Heart left ventricle (tissue), 16 donors: ENCODE results near the gene USP15. TPM values are rescaled to one million over a fixed set of nuclear protein-coding genes. Genes with fewer than 3 reads are reported as not detected.

Experiments used
- ATAC-seq, 4 donors: fragments of 200-7000 bp; cut with Tn5 transposase; one replicate each; pipeline ENCODE4 v1.9.1; 2020 to 2022; ENCODE audit warnings: moderate library complexity in 4 of 4, mild to moderate bottlenecking in 3 of 4, moderate number of reproducible peaks in 1 of 4
- DNase-seq, 5 donors: peaks; one replicate each; pipeline ENCODE4 v3.0.0-alpha.2; 2020
- H3K27ac ChIP-seq, 12 donors: fragments of 200-600 bp; sonication (generic) in 4 of 12; one replicate each; pipeline versions ENCODE4 v1.5.0 to v1.8.0; 2016 to 2022; ENCODE audit warnings: mild to moderate bottlenecking in 2 of 12
- H3K27me3 ChIP-seq, 9 donors: fragments of 200-600 bp; sonication (generic) in 2 of 9; one replicate each; pipeline versions ENCODE4 v1.5.1 to v1.8.0; 2016 to 2022; ENCODE audit warnings: mild to moderate bottlenecking in 3 of 9
- H3K36me3 ChIP-seq, 9 donors: fragments of 200-600 bp; sonication (generic) in 2 of 9; one replicate each; pipeline versions ENCODE4 v1.5.0 to v1.8.0; 2018 to 2022; ENCODE audit warnings: mild to moderate bottlenecking in 2 of 9
- H3K4me1 ChIP-seq, 12 donors: fragments of 200-600 bp; sonication (generic) in 4 of 12; one replicate each; pipeline versions ENCODE4 v1.5.0 to v1.8.0; 2016 to 2022; ENCODE audit warnings: mild to moderate bottlenecking in 3 of 12
- H3K4me3 ChIP-seq, 12 donors: fragments of 200-600 bp; sonication (generic) in 4 of 12; one replicate each; pipeline versions ENCODE4 v1.5.0 to v1.8.0; 2017 to 2022; ENCODE audit warnings: mild to moderate bottlenecking in 9 of 12, moderate library complexity in 4 of 12
- H3K9me3 ChIP-seq, 12 donors: fragments of 200-600 bp; sonication (generic) in 4 of 12; one replicate each; pipeline versions ENCODE4 v1.5.0 to v1.8.0; 2016 to 2022; ENCODE audit warnings: mild to moderate bottlenecking in 1 of 12
- POLR2A ChIP-seq, 2 donors: fragments of 450-650 bp; IDR thresholded peaks; one replicate each; pipeline ENCODE4 v1.6.1; 2017; ENCODE audit warnings: antibody characterized with exemption in 2 of 2, mild to moderate bottlenecking in 2 of 2, moderate library complexity in 2 of 2
- WGBS, 4 donors: extraction: QIAGEN DNeasy Blood & Tissue Kit in 2 of 4; methylation state at CpG; one replicate each; pipeline versions ENCODE4 v1.1.5 to v1.1.7; 2013 to 2018; 5-methylcytosine and 5-hydroxymethylcytosine counted together
- intact Hi-C, 10 donors: fragments of 100-400 bp; cut with DNase I; formaldehyde crosslinking; loops; one replicate each; pipeline versions ENCODE4 v1.11.1 to v1.14.2; 2022
- polyA plus RNA-seq, 2 donors: library from polyadenylated mRNA; stranded (reverse); fragments of 200-250 nt; gene quantifications; one replicate each; pipeline ENCODE4 v1.2.3, GENCODE V29; 2013
- total RNA-seq, 9 donors: library from RNA; depleted of rRNA in 2 of 9; stranded (reverse); fragments of >200 nt in 2 of 9; fragmentation: NEBNext Ultra II Directional in 3 of 9; extraction: Animal tissue kit (Norgen Biotek cat#: 25700) in 3 of 9; gene quantifications; one replicate each; pipeline versions ENCODE4 v1.1.0 to v1.2.4, GENCODE V29; 2016 to 2023
- TF ChIP-seq, protein P1 (sequence below), 12 donors: fragments of 200-600 bp; sonication (generic) in 4 of 12; IDR thresholded peaks; one replicate each; pipeline versions ENCODE4 v1.5.0 to v1.8.0; 2018 to 2022; ENCODE audit warnings: antibody characterized with exemption in 12 of 12, mild to moderate bottlenecking in 5 of 12
- donor health status: ischemic (EF 13 %, LVEDD 7.1; RV severe dilation, severe dysfunction).
- donor health status: healthy with polysubstance abuse.
- donor health status: DM: no; HTN: yes; CAD: no.
- donor health status: DM: no; HTN: no; CAD: no.
- donor health status: ischemic (EF 25% LVEDD 6.9; RV normal size, moderate dysfunction).
- donor health status: ischemic (EF 25% LVEDD 5.7; RV mildly dilated, moderate dysfunction).
- donor health status: healthy.
- donor health status: DM: yes; HTN: yes; CAD: no.
- donor health status: ischemic (EF 35%, LVEDD 5.7; RV mildly dilated, moderate dysfunction).
- donor health status: nonischemic (EF 11% LVEDD 7.7; RV severe dilation, severe dysfunction).
- donor health status: DM: yes; HTN: yes; CAD: no.
- donor health status: PGD.
- donor health status: ischemic (EF 29% LVEDD 5.4; RV normal size, mild dysfunction).
- donor health status: nonischemic (EF 23%, LVEDD 6.1; RV moderate dilation, normal function).

The USP15 gene
- total and polyA plus RNA-seq, 11 donors: 33.3 to 69.7 (median 60.6) TPM

DNA sequence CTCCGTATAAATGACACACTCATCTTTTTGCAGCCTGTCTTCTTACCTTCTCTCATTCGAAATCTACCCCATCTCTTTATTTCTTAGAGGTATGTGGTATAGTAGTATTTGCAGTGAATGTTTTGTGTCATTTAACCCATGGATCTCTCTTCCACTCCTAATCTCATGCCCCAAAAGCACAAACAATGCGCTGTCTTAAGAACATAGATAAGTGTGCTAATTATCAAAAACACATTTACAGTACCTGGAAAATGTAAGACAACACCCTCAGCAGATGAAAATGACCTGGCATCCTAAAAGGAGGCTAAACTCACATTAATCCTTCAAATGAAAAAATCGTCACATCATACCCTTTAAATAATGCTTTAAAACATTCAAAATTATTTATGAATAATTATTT, 10.7 kb downstream of the USP15 start:
- WGBS, 4 donors: 39 to 57% (median 48%) methylated on average over 4 of the region's 4 CpGs
- H3K4me1 ChIP-seq: peaks cover 3 to 99% (median 68%) of the 10 kb centered on the region in 12 donors
- H3K4me3 ChIP-seq: no peak overlapping the region
- H3K9me3 ChIP-seq: no peaks in the 10 kb centered on the region
- intact Hi-C loops: no loop called here
- no peak for ATAC-seq
- H3K27me3 ChIP-seq: no peaks in the 10 kb centered on the region
- DNase-seq: no peak
- H3K27ac ChIP-seq: no peak overlapping the region
- no peaks in the 10 kb centered on the region for H3K36me3 ChIP-seq
- TF ChIP-seq POLR2A (IDR thresholded peaks at IDR 0.05): no peak
- TF ChIP-seq, protein P1, sequence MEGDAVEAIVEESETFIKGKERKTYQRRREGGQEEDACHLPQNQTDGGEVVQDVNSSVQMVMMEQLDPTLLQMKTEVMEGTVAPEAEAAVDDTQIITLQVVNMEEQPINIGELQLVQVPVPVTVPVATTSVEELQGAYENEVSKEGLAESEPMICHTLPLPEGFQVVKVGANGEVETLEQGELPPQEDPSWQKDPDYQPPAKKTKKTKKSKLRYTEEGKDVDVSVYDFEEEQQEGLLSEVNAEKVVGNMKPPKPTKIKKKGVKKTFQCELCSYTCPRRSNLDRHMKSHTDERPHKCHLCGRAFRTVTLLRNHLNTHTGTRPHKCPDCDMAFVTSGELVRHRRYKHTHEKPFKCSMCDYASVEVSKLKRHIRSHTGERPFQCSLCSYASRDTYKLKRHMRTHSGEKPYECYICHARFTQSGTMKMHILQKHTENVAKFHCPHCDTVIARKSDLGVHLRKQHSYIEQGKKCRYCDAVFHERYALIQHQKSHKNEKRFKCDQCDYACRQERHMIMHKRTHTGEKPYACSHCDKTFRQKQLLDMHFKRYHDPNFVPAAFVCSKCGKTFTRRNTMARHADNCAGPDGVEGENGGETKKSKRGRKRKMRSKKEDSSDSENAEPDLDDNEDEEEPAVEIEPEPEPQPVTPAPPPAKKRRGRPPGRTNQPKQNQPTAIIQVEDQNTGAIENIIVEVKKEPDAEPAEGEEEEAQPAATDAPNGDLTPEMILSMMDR (IDR thresholded peaks at IDR 0.05): no peak

DNA sequence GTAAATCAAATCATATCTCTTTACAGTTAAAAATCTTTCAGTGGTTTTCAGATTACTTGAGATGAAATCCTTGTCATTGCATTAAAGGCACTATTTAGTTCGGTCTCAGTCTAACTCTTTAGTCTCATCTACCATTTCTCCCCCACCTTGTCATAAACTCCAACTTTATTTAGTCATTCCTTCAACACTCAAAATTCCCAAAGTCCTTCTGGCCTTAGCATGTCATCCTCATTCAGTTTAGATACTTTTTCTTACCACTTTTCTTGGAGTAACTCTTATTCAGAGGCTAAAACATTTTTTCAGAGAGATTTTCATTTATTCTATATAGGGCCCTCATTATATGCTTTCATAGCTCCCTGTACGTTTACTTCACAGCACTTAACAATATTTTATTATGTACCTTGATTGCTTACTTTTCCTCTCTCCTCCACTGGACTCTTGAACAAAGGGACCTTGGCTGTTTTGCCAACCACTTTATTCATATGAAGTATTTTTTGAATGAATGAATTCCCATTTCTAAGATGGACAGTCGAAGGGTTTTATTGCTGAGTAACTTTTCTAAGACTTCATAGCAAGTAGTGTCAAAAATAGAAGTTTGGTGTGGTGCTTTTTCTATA, 12.8 kb downstream of the USP15 start:
- intact Hi-C loops: no loop called here
- H3K27ac ChIP-seq: peak overlapping the region in 2 of 12 donors; percentile 5 to 6
- H3K9me3 ChIP-seq: no peaks in the 10 kb centered on the region

DNA sequence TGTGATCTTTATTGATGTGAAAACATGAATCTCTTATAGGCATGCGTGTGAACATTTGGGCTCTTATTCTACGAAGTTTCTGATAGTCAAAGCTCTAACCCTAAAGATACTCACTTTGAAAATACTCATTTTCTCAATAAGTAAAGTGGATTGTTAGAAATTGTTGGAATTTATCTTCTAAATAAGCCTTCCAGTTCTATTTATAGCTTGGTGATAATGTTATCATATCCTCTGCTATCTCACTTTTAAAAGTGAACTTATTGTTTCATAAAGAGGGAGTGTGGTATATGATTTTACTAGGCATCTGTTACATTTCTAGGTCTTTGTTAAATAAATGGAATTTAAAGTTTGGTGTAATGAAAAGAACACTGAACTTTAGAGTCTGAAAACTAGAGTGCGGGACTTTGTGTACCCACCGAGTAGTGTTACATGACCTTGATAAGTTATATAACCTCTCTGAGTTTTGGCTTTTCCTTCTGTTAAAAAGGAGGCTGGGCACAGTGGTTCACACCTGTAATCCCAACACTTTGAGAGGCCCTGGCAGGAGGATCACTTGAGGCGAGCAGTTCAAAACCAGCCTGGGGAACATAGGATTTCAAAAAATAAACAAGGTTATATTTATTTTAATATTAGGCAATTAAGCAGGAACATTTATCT, 13.6 kb downstream of the USP15 start:
- Histone ChIP-seq H3K27ac (peak overlapping the region in 4 of 12 donors; percentile 6 to 11 (median 8)), H3K36me3 (peaks cover 0 to 9% (median 0%) of the 10 kb centered on the region in 9 donors), H3K27me3 (no peaks in the 10 kb centered on the region), H3K4me3 (no peak overlapping the region), H3K9me3 (no peaks in the 10 kb centered on the region), H3K4me1 (peaks cover 3 to 88% (median 59%) of the 10 kb centered on the region in 12 donors)
- ATAC-seq (peak in 3 of 4 donors; percentile 41 to 50 (median 48)), DNase-seq (no peak)
- 55 to 64% (median 57%) methylated on average over 5 of the region's 5 CpGs for WGBS, 4 donors
- no peak for TF ChIP-seq POLR2A (IDR thresholded peaks at IDR 0.05)
- TF ChIP-seq, protein P1 (IDR thresholded peaks at IDR 0.05): no peak
- intact Hi-C loops: no loop called here

More for the DNA sequence above, 12.8 kb downstream of the USP15 start:
- TF ChIP-seq, protein P1 (IDR thresholded peaks at IDR 0.05): no peak
- TF ChIP-seq POLR2A (IDR thresholded peaks at IDR 0.05): no peak
- Histone ChIP-seq H3K4me3 (no peak overlapping the region), H3K4me1 (peaks cover 3 to 96% (median 66%) of the 10 kb centered on the region in 12 donors), H3K27me3 (no peaks in the 10 kb centered on the region), H3K36me3 (peaks cover 0 to 2% (median 0%) of the 10 kb centered on the region in 9 donors)
- no peak for DNase-seq
- 64 to 70% (median 68%) methylated on average over 3 of the region's 3 CpGs for WGBS, 4 donors
- ATAC-seq: no peak

DNA sequence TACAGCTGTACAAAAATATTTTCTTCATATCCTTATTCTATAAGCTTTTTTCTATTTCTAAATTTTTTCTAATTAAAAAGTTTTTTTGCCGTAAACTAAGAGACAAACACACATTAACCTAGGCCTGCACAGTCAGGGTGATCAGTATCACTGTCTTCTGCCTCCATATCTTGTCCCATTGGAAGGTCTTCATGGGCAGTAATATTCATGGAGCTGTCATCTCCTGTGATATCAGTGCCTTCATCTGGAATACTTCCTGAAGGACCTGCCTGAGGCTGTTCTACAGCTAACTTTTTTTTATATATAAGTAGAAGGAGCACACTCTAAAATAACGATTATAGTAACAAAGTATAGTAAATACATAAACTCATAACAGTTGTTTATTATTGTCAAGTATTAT, 17.8 kb downstream of the USP15 start:
- no peak for TF ChIP-seq POLR2A (IDR thresholded peaks at IDR 0.05)
- TF ChIP-seq, protein P1 (IDR thresholded peaks at IDR 0.05): no peak
- H3K27me3 ChIP-seq: no peaks in the 10 kb centered on the region
- no peak overlapping the region for H3K4me3 ChIP-seq
- peaks cover 3 to 82% (median 45%) of the 10 kb centered on the region in 12 donors for H3K4me1 ChIP-seq
- intact Hi-C loops: no loop called here
- H3K9me3 ChIP-seq: no peaks in the 10 kb centered on the region
- ATAC-seq: no peak
- H3K27ac ChIP-seq: no peak overlapping the region
- H3K36me3 ChIP-seq: peaks cover 0 to 9% (median 0%) of the 10 kb centered on the region in 9 donors
- 91 to 94% (median 92%) methylated on average over 2 of the region's 2 CpGs for WGBS, 4 donors
- DNase-seq: no peak
